Activated effector memory CD4-positive, alpha-beta T cell treated with Interleukin-2 at 50 U/mL for 16 hours (primary cell): ENCODE data around the gene GLT1D1.

Source experiments
- DNase-seq: peaks from one replicate; pipeline ENCODE4 v3.0.0-alpha.2; 2020

GLT1D1 gene

GRCh38 chr12:128916425-128916824 lies 63.1 kb downstream of the GLT1D1 start:
- no peak for DNase-seq

GRCh38 chr12:128918481-128919260 lies 65.4 kb downstream of the GLT1D1 start:
- no peak for DNase-seq

DNA sequence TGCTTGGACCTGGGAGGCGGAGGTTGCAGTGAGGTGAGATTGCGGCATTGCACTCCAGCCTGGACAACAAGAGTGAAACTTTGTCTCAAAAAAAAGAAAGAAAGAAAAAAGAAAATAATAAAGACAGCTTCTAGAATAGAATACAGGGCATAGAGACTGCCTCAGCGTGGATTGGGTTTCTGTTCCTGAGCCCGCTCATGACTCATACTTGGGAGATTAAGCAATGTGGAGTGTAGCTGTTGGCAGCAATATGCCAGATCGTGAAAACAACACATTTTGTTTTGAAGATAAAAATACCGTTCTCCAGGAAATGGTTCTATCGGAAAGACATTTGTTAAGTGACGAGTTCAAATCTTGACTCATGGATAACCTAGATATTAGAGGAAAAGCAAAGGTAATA lies 67.2 kb downstream of the GLT1D1 start:
- DNase-seq = no peak

GRCh38 chr12:128928361-128928760 lies 75.1 kb downstream of the GLT1D1 start:
- DNase-seq = no peak

GRCh38 chr12:128929057-128929456 lies 75.8 kb downstream of the GLT1D1 start:
- DNase-seq = no peak

DNA sequence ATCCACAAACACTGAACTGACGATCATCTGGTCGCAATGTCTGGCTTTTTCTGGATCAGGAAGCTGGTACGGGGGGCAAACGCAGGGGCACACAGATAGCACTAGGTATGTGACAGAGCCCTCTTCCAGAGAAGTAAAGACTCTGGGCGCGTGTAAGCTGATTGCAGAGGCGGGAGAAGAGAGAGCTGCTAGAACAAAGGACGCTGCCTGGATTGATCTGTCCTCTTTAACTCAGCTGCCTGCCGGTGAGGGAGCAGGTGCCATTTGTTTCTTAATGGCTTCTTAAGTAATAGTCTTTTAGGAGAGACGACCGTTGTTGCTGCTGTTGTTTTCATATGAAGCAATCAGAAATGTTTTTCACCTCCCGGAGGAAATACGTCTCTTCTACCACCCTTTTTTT lies 77.3 kb downstream of the GLT1D1 start:
- no peak for DNase-seq

DNA sequence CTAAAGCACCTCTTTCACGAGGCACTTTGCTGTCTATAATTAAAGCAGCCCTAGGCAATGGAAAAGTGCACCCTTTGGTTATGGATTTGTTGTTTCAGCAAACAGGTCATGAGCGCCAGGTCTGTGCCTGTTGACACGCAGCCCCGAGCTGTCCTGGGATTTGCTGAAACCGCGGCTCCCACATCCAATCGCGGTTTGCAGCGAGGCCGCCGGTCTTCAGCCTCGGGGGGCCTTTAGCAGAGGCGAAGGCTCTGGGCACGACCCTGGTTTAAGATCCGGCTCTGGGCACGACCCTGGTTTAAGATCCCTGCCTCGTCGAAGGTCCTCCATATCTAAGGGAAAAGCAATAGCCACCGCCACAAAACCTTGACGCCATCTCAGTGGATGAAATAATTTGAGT lies 79.2 kb downstream of the GLT1D1 start:
- DNase-seq = no peak

GRCh38 chr12:128933039-128933438 lies 79.8 kb downstream of the GLT1D1 start:
- DNase-seq = no peak

DNA sequence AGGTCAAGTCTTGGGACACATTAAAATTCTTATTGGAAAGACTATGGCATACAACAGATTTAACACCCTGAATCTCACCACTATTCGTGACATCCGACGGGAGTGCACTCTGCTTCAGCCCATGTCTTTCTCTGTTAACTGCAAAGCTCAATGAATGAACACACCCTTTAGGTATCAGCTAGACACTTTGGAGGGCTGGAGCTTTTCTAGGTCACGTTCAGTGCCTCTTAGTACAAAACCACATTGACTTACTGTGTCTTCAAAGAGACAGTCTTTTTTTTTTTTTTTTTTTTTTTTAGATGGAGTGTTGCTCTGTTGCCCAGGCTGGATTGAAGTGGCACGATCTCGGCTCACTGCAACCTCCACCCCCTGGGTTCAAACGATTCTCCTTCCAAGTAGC lies 80.6 kb downstream of the GLT1D1 start:
- DNase-seq = no peak

GRCh38 chr12:128938886-128939285 lies 85.6 kb downstream of the GLT1D1 start:
- DNase-seq = no peak

DNA sequence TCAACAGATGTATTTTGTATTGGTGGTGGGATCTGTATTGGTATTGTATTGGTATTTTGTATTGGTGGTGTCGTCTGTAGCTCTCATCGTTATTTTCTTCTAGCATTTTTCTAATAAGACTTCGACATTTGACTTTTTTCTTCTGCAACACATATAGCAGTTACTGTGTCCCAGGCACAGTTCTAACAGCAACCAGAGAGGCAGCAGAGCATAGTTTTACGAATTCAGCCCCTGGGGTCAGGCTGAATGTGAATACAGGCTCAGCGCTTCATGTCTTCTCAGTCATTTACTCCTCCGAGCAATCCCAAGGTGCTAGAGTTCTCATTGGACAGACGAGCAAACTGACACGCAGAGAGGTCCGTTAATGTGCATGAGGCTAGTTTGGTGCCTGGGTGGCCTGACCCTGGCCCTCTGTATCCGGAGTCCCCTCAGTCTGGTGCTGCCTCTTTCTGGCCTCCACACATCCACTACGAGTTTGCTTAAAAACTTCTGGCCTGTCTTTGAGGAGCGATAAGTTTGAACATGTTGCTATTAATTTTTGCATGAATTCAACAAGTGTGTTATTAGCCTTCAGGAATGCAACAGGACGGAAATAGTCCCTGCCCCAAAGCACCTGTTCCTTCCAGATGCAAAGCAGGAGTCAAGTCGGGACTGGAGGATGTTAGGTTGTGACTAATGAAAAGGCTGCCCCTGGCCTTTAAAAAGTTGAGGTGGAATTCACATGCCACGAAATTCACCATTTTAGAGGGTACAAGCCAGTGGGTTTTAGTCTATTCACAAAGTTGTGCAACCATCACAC lies 87.0 kb downstream of the GLT1D1 start:
- no peak for DNase-seq

GRCh38 chr12:128940974-128941373 lies 87.7 kb downstream of the GLT1D1 start:
- no peak for DNase-seq

- DNase-seq = no peak
Observed at GRCh38 chr12:128942960-128943477, 89.7 kb downstream of the GLT1D1 start.

GRCh38 chr12:128944956-128945355 lies 91.7 kb downstream of the GLT1D1 start:
- DNase-seq = no peak

DNA sequence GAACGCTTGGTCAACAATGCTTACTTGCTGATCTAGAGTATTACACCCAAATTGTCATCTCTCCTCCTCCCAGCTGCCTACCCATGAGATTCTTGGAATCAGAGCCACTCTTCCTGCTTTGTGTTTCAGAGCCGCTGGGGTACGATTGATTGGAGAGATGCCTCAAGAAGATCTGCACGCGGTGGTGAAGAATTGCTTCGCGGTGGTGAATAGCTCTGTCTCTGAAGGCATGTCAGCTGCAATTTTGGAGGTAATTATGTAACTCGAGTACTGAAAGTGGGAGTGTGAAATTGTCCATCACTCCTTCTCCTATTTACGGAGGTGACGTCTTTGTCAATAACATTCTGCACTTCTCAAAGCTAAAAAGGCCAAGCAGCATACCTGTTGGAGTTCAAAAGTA lies 93.9 kb downstream of the GLT1D1 start:
- no peak for DNase-seq

- no peak for DNase-seq
Observed at GRCh38 chr12:128949086-128949485, 95.8 kb downstream of the GLT1D1 start.

GRCh38 chr12:128951448-128951847 lies 98.2 kb downstream of the GLT1D1 start:
- DNase-seq = no peak

GRCh38 chr12:128956755-128957154 lies 103.5 kb downstream of the GLT1D1 start:
- DNase-seq = no peak

- no peak for DNase-seq
Observed at GRCh38 chr12:128959901-128960300, 106.6 kb downstream of the GLT1D1 start.

GRCh38 chr12:128961308-128961902 lies 108.1 kb downstream of the GLT1D1 start:
- no peak for DNase-seq

GRCh38 chr12:128961957-128962356 lies 108.7 kb downstream of the GLT1D1 start:
- no peak for DNase-seq

- DNase-seq = no peak
Observed at GRCh38 chr12:128966203-128966810, 113.0 kb downstream of the GLT1D1 start.

DNA sequence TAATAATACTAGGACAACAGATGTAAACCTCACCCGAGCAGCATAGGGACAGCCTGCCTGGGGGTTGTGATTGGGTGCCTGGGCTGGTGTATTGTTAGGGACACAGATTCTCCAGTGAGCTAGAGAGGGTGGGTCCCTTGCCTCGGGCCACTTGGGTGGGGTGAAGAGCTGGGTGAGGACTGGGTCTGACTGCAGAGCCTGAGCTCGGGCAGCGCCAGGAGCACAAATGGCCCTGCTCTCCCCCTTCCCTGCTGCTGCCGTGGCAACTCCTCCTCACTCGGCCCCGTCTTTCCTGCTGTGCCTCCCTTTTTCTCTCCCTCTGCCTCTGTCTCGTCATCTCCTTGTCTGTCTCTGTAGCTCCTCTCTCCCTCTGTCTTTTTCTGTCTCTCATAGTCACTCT lies 115.4 kb downstream of the GLT1D1 start:
- DNase-seq = no peak
